HG02852 (cell line): Measurements from ENCODE around the gene FAM89B.
"Not testable (repeated sequence)": the region's sequence is repeated elsewhere in the genome, so short reads cannot be mapped to it uniquely, and the experiment has no call there.

Source experiments
- ATAC-seq: cut with Tn5 transposase; IDR thresholded peaks from one replicate; pipeline ENCODE4 v1.9.1; 2021; ENCODE audit warnings: mild to moderate bottlenecking, moderate library complexity; ENCODE audit not compliant: unreplicated experiment

FAM89B gene

DNA sequence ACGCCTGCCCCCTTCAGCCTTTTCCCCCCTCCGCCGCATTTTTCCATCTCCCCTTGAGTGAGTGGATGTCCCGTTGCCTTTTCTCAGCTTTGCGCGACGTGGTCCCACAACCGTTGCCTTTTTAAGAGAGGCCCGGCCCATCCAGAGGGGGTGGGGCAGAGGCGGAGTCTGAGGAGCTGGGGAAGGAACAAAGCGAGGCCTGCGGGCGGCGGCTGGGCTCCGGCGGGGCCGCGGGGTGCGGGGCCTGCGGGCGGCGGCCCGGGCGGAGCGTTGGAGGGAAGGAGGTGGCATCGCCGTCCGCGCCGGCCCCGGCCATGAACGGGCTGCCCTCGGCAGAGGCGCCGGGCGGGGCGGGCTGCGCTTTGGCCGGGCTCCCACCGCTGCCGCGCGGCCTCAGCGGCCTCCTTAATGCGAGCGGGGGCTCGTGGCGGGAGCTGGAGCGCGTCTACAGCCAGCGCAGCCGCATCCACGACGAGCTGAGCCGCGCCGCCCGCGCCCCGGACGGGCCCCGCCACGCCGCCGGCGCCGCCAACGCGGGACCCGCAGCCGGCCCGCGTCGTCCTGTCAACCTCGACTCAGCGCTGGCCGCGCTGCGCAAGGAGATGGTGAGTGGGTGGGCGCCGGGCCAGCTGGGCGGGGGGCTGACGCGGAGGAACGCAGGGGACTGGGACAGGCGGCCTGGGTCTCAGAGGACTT lies at the start of gene FAM89B:
FAM89B (plus strand) TSS at position 183 of the 696 bp plus-strand sequence; CDS start at position 315, 132 bp downstream.
- no peak for ATAC-seq

DNA sequence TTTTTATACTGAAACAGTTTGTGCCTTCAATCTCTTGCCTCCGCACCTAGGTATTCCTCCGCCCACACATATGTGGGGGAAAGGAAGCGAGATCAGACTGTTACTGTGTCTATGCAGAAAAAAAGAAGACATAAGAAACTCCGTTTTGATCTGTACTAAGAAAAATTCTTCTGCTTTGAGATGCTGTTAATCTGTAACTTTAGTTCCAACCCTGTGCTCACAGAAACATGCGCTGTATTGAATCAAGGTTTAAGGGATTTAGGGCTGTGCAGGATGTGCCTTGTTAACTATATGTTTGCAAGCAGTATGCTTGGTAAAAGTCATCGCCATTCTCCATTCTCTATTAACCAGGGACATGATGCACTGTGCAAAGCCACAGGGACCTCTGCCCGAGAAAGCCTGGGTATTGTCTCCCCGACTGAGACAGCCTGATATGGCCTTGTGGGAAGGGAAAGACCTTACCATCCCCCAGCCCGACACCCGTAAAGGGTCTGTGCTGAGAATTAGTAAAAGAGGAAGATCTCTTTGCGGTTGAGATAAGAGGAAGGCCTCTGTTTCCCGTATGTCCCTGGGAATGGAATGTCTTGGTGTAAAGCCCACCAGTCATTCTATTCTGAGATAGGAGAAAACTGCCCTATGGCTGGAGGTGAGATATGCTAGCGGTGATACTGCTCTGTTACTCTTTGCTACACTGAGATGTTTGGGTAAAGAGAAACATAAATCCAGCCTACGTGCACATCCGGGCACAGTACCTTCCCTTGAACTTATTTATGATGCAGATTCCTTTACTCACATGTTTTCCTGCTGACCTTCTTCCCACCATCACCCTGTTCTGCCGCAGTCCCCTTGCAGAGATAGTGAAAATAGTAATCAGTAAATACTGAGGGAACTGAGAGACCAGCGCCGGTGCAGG lies 49.4 kb upstream of the FAM89B start:
- ATAC-seq, result not testable (repeated sequence)

DNA sequence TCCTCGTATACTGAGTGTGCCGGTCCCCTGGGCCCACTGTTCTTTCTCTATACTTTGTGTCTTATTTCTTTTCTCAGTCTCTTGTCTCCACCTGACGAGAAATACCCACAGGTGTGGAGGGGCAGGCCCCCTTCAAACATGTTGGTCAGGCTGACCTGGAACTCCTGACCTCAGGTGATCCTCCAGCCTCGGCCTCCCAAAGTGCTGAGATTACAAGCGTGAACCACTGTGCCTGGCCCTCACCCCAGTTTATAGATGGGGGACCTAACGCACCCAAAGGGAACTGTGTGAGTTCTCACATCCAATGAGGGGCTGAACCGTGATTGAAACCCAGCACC lies 48.7 kb upstream of the FAM89B start:
- ATAC-seq, result not testable (repeated sequence)

DNA sequence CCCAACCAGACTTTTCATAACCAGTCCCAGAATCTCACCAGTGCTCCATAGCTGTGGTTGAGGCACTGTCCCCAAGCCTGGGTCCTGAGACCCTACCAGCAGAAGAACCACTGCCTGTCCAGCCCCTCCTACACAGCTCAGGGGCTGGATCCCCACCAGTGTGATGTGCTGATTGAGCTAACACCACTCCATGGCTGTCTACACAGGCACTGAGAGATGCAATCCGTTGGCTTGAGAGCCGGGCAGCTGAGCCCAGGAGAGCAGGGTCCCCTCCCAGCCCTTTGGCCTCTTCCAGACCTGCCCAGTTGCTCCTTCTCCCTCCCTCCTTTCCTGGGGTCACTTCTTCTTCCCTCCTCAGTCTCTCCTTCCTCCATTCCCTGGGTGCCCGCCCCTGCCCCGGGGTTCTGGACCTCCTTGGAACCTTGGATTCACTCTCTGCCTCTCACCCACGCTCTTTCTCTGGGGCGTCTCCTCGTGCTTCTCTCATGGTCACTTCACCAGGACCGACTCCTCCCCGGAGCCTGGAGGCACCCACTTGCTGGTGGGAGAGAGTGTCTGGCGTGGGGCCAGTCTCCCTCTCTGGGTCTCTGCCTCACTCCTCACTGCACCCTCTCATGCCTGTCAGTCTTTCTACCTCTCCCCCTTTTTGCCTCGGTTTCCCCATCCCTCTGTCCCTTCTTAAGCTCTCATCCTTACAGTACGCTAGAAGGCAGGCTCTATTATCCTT lies 48.2 kb upstream of the FAM89B start:
- ATAC-seq, result no peak

DNA sequence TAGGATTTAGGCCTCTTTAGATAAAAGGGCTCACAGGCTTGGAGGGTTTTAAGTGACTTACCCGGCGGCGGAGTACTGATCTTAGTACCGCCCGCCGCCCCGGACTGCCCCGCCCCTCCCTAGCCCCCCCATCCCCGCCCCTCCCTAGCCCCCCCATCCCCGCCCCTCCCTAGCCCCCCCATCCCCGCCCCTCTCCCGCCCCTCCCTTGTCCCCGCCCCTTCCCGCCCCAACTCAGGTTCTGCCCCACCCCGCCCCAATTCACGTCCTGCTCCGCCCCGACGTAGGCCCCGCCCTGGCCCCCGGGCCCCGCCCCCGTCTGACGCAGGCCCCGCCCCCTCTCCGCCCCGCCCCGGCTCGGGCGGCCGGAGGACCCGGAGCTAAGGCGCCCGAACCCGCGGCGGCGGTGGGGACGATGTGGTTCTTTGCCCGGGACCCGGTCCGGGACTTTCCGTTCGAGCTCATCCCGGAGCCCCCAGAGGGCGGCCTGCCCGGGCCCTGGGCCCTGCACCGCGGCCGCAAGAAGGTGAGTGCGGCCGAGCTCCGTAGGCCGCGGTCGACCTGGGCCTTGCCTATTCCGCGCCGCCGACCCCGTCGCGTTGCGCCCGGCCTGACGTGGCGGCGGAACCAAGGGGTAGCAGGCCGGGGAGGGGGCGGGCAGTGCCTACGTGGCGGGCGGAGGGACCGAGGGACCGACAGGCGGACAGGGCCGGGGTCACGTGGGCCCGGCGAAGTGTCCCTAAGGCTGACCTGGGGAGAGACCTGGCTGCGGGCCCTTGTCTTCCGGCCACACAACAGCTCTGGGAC lies 47.4 kb upstream of the FAM89B start, which contains the start of gene SCYL1:
SCYL1 (plus strand) TSS at position 343 of the 805 bp plus-strand sequence; CDS start at position 414, 71 bp downstream.
- ATAC-seq, result no peak

DNA sequence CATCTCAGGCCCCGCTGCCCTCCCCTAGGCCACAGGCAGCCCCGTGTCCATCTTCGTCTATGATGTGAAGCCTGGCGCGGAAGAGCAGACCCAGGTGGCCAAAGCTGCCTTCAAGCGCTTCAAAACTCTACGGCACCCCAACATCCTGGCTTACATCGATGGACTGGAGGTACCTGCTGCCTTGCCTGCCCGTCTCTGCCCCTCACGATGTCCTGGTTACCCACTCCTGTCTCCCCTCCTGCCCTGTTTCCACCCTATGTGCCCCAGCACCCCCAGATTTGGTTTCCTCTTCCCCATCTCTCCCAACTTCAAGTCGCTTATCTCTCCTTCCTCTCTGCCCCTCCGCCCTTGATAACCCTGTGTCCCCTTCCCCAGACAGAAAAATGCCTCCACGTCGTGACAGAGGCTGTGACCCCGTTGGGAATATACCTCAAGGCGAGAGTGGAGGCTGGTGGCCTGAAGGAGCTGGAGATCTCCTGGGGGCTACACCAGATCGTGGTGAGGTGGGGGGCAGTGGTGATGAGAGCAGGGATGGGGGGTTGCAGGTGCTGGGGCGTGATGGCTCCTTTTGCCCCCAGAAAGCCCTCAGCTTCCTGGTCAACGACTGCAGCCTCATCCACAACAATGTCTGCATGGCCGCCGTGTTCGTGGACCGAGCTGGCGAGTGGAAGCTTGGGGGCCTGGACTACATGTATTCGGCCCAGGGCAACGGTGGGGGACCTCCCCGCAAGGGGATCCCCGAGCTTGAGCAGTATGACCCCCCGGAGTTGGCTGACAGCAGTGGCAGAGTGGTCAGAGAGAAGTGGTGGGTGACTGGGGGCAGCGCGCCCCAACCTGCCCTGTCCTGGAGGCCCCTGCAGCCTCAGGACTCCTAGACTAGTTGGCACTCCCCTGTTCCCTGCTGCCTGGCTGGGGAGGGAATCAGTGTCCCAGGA lies 46.5 kb upstream of the FAM89B start:
- no peak for ATAC-seq

DNA sequence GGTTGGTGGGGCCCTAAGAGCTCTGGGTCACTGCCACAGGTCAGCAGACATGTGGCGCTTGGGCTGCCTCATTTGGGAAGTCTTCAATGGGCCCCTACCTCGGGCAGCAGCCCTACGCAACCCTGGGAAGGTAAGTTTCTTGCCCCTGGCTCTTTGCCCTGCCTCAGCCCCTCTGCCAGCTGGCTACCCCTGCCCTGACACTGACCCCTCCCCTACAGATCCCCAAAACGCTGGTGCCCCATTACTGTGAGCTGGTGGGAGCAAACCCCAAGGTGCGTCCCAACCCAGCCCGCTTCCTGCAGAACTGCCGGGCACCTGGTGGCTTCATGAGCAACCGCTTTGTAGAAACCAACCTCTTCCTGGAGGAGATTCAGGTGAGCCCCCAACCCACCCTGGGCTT lies 45.6 kb upstream of the FAM89B start:
- no peak for ATAC-seq

DNA sequence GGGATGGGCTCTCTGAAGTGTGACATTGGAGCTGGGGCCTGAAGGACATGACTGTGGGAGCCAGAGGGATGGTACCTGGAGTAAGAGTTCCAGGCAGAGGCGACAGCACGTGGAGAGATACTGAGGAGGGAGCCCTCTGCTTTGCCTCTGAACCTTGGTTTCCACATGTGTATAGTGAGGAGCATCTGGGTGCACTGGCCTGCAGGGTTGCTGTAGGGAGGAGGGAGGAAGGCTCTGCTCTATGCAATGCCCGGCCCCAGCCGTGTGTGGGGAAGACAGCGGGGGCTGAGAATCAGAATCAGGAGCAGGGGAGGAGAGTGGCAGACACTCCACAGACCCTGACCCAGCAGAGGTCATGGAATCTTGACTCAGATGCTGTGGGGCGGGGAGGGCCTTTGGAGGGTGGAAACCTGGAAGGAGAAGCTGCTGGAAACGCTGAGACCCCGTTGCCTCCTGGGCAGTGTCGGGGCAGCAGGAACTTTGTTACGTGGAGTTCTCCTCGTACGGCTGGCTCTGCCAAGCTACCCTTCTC lies 43.5 kb upstream of the FAM89B start:
- no peak for ATAC-seq

DNA sequence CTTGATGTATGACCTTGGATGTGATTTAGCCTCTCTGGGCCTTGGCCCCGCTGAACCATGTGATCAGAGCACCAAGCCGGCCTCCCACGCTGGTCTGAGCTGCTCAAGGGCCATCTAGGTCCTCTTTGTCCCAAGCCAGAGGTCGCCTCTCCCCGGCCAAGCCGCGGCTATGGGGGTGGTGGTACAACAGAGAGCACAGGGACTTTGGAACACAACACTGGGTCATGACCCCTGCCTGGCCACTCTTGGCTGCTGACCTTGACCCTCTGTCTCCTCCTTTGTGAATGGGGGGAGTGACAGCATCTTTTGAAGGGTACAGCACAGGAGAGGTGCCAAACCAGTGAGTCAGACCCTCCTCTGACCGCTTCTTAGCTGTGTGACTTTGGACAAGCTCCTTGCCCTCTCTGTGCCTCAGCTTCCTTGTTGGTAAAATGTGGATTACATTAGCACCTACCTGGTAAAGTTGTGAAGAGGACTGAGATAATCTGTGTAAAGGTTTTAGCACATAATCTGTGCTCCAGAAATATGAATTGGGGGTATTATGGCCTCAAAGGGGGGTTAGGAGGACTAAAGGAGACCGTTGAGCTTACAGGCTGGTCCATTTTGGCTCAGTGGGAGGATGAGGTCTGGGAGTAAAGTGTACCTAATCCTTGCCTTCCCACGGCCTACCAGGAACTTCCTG lies 42.7 kb upstream of the FAM89B start:
- ATAC-seq, result no peak

DNA sequence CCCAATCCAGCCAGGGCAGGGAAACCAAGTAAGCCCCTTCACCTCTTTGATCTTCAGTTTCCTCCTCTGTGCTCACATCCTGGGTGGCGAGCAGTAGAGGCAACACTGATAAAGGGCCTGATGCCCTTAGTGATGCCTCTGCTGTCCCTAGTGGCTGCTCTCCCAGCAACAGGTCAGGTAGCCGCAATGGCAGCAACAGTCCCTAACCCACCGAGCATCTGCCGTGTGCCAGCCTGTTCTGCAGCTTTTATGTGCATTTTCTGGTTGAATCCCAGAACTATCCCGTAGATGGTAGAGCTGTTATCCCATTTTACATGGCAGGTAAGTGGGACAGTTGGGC lies 42.2 kb upstream of the FAM89B start:
- no peak for ATAC-seq

DNA sequence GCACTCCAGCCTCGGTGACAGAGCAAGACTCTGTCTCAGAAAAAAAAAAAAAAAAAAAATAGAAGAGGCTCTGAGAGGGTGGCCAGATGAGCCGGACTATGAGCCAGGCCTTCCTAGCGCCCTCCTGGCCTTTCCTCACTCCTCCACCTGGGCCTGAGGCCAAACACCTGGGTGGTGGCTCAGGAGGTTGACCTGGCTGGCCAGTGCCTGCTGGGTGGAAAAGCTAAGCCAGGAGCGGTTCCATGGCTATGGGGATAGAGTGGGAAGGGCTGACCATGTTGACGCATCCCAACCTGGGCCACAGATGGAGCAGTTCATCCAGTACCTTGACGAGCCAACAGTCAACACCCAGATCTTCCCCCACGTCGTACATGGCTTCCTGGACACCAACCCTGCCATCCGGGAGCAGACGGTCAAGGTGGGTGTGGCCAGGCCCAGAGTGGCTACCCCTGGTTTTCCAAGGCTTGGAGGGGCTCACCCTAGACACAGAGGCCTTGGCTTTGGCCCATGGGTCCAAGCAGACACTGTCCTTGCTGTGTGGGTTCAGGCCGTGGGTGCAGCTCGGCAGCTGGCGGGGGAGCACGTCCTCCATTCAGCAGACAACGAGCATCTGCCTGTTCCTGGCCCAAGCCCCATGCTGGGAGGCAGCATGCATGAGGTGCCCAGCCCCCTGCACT lies 39.8 kb upstream of the FAM89B start:
- no peak for ATAC-seq

DNA sequence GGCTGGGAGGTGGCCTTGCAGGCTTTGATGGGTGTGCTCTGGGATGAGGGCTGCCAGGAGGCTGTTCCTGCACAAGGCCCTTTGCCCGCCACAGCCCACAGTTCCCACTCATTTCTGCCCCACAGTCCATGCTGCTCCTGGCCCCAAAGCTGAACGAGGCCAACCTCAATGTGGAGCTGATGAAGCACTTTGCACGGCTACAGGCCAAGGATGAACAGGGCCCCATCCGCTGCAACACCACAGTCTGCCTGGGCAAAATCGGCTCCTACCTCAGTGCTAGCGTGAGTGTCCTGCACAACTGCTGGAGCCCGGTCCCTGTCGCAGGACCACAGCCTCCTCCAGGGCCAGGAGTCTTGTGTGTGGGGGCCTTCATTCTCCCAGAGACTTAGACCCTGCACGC lies 37.2 kb upstream of the FAM89B start:
- ATAC-seq, result no peak

DNA sequence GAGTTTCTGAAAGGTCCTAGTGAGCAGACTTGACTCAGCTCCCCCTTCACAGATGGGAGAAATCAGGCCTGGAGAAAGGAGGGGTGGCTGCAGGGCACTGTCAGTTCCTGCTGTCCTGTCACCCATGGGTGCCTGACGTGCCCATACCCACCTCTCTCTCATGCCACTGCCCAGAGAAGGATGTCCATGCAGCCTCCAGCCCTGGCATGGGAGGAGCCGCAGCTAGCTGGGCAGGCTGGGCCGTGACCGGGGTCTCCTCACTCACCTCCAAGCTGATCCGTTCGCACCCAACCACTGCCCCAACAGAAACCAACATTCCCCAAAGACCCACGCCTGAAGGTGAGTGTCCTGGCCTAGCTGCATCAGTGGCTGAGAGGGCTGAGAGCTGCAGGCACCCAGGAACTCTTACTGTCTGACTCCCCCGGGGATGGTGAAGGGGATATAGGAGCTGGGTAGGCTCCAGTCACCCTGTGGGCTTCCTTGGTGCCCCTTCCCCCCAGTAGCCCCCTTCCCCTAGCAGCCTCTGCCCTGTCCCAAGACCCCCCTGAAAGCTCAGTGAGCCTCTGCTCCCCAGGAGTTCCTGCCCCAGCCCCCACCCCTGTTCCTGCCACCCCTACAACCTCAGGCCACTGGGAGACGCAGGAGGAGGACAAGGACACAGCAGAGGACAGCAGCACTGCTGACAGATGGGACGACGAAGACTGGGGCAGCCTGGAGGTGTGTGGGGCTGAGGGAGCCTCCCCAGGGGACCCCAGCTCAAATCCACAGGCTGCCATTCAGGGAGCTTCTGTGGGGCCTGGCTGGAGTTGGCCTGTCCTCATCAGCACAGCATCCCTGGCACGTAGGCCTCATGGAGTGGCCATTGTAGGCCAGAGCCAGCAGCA lies 35.7 kb upstream of the FAM89B start:
- ATAC-seq, result no peak

DNA sequence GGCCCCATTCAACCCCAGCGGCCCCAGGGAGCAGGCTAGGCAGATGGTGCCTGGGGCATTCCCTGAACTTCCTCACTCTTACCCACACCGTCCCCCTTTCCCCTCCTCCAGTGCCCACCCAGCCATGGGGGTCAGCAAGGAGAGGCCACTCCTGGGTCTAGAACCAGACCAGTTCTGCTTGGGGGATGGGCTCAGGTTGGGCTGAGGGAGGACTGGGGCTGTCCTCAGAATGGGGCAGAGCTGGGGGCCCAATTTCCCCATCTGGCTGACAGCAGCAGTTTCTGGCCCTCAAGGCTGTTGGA lies 35.1 kb upstream of the FAM89B start:
- no peak for ATAC-seq

DNA sequence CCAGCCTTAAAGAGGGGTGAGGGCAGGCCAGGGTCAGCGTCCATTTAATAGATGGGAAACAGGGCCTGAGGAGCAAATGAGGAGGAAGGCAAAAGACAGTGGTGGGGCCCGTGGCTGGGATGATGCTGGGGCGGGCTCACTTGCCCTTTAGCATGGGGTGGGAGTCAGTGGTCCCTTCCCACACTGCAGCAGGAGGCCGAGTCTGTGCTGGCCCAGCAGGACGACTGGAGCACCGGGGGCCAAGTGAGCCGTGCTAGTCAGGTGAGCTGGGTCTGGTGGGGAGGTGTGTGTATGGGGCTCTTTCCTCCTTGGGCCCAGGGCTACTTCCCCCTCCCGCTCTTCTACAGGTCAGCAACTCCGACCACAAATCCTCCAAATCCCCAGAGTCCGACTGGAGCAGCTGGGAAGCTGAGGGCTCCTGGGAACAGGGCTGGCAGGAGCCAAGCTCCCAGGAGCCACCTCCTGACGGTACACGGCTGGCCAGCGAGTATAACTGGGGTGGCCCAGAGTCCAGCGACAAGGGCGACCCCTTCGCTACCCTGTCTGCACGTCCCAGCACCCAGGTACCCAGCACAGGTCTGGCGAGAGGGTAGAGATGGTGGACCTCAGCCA lies 34.6 kb upstream of the FAM89B start:
- ATAC-seq, result no peak

DNA sequence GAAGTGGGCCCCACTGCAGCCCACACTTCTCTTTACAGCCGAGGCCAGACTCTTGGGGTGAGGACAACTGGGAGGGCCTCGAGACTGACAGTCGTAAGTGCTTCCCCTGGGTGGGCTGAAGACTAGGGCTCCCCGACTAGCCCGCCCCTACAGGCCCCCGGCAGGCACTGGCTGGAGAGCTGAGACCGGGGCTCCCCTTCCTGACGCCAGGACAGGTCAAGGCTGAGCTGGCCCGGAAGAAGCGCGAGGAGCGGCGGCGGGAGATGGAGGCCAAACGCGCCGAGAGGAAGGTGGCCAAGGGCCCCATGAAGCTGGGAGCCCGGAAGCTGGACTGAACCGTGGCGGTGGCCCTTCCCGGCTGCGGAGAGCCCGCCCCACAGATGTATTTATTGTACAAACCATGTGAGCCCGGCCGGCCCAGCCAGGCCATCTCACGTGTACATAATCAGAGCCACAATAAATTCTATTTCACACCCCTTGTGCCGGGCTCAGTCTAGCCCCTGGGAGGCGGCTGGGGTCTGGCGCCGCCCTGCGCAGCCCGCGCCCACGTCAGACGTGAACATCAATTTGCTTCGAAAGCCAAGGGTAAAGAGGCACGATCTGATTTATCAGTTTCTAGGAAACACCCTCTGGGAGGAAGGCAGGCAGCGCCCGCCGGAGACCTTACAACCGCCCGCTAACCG lies 34.0 kb upstream of the FAM89B start:
- no peak for ATAC-seq
